PC-3 (cell line): Measurements from ENCODE around the gene TSHZ2. TPM values are rescaled to one million over a fixed set of nuclear protein-coding genes. Genes with fewer than 3 reads are reported as not detected.

ENCODE experiments used
- ATAC-seq: fragments of 200-7000 bp; cut with Tn5 transposase; 2 replicates; pipeline ENCODE4 v1.9.1; 2020; ENCODE audit warnings: mild to moderate bottlenecking, moderate library complexity
- BruUV-seq: library from RNA; stranded (reverse); fragments of 400-500 nt; replicated peaks from 2 replicates; lab custom pipeline; 2021; lab: Mats Ljungman, UMichigan
- CTCF ChIA-PET: fragments of 300-600 bp; sonication (Branson Sonifier 250); formaldehyde crosslinking; loops from one replicate; lab custom pipeline; 2022; ENCODE audit warnings: antibody characterized with exemption; lab: Charles Lee
- POLR2A ChIA-PET: fragments of 300-600 bp; sonication (Branson Sonifier 250); formaldehyde crosslinking; loops from one replicate; lab custom pipeline; 2022; ENCODE audit warnings: antibody characterized with exemption; ENCODE audit not compliant: unreplicated experiment; lab: Charles Lee
- DNase-seq: peaks from one replicate; pipeline ENCODE4 v3.0.0-alpha.2; 2015
- H2AFZ ChIP-seq: fragments of 300-600 bp; sonication (generic); 2 replicates; pipeline ENCODE4 v1.6.0; 2016; ENCODE audit warnings: antibody characterized with exemption, low read length
- H3F3A ChIP-seq: fragments of 300-600 bp; sonication (generic); one replicate; pipeline ENCODE4 v1.6.0; 2017; ENCODE audit warnings: antibody characterized with exemption, low read length, control low read depth, mild to moderate bottlenecking; ENCODE audit not compliant: unreplicated experiment
- H3K27ac ChIP-seq: fragments of 300-600 bp; sonication (generic); 2 replicates; pipeline ENCODE4 v1.5.1; 2016; ENCODE audit warnings: mild to moderate bottlenecking, low read length
- H3K27me3 ChIP-seq: fragments of 300-600 bp; sonication (generic); 2 replicates; pipeline ENCODE4 v1.6.1; 2016; ENCODE audit warnings: low read length, mixed read lengths
- H3K36me3 ChIP-seq: fragments of 300-600 bp; sonication (generic); 2 replicates; pipeline ENCODE4 v1.6.1; 2016; ENCODE audit warnings: low read depth, mixed run types, low read length, mixed read lengths
- H3K4me1 ChIP-seq: fragments of 300-600 bp; sonication (generic); 2 replicates; pipeline ENCODE4 v1.5.1; 2016; ENCODE audit warnings: low read length; ENCODE audit not compliant: insufficient read depth
- H3K4me2 ChIP-seq: fragments of 300-600 bp; sonication (generic); 2 replicates; pipeline ENCODE4 v1.6.0; 2016; ENCODE audit warnings: low read length
- H3K4me3 ChIP-seq: fragments of 300-600 bp; sonication (generic); 2 replicates; pipeline ENCODE4 v1.5.1; 2016; ENCODE audit warnings: mild to moderate bottlenecking, low read length, mixed read lengths
- H3K79me2 ChIP-seq: fragments of 300-600 bp; sonication (generic); 2 replicates; pipeline ENCODE4 v1.6.1; 2017; ENCODE audit warnings: low read length, mixed read lengths
- H3K9ac ChIP-seq: fragments of 300-600 bp; sonication (generic); 2 replicates; pipeline ENCODE4 v1.6.0; 2016; ENCODE audit warnings: mild to moderate bottlenecking, low read length
- H3K9me2 ChIP-seq: fragments of 300-600 bp; sonication (generic); replicated peaks from 2 replicates; pipeline ENCODE4 v1.6.1; 2016; ENCODE audit warnings: mixed run types, low read length, mixed read lengths
- H3K9me3 ChIP-seq: fragments of 300-600 bp; sonication (generic); 2 replicates; pipeline ENCODE4 v1.6.1; 2016; ENCODE audit warnings: low read length, mixed read lengths
- H4K20me1 ChIP-seq: fragments of 300-600 bp; sonication (generic); 2 replicates; pipeline ENCODE4 v1.6.1; 2016; ENCODE audit warnings: low read length, mixed read lengths
- CTCF ChIP-seq: fragments of 300-600 bp; sonication (generic); conservative IDR thresholded peaks from 2 replicates; pipeline ENCODE4 v1.5.1; 2017; ENCODE audit warnings: antibody characterized with exemption, low read depth, mild to moderate bottlenecking, low read length
- EZH2 ChIP-seq: fragments of 300-600 bp; sonication (generic); IDR thresholded peaks from one replicate; pipeline ENCODE4 v1.6.1; 2017; ENCODE audit warnings: antibody characterized with exemption, mild to moderate bottlenecking, low read length; ENCODE audit not compliant: unreplicated experiment
- EZH2phosphoT487 ChIP-seq: fragments of 300-600 bp; sonication (generic); IDR thresholded peaks from 2 replicates; pipeline ENCODE4 v1.6.1; 2018; ENCODE audit warnings: mild to moderate bottlenecking, antibody characterized with exemption, low read length, borderline replicate concordance
- intact Hi-C: fragments of 100-400 bp; cut with micrococcal nuclease; formaldehyde crosslinking; loops from 2 replicates; pipeline ENCODE4 v1.9.0; 2023
- total RNA-seq: library from RNA; depleted of rRNA; stranded (reverse); fragments of >200 nt; gene quantifications from 2 replicates; pipeline ENCODE4 v1.2.3, GENCODE V29; 2014

Gene TSHZ2
- total RNA-seq, 1 experiment from 2014 or later, result not detected

GRCh38 chr20:53070706-53071392 lies 98.7 kb downstream of the TSHZ2 start:
- no peaks in the 10 kb centered on the region for H3K4me1 ChIP-seq
- H3K79me2 ChIP-seq, result no peaks in the 10 kb centered on the region
- intact Hi-C loops, result no loop called here
- DNase-seq, result no peak
- BruUV-seq, result no TSS peak
- H3K4me3 ChIP-seq, result no peak overlapping the region
- ChIA-PET CTCF (no interaction called here), POLR2A (no interaction called here)
- no peak overlapping the region for H3K4me2 ChIP-seq
- H2AFZ ChIP-seq, result no peak overlapping the region
- H3K27me3 ChIP-seq, result peaks cover 56% of the 10 kb centered on the region
- H3K9me3 ChIP-seq, result no peaks in the 10 kb centered on the region
- no peak overlapping the region for H3K9ac ChIP-seq
- no peaks in the 10 kb centered on the region for H4K20me1 ChIP-seq
- H3K27ac ChIP-seq, result no peak overlapping the region
- ATAC-seq, result no peak
- H3F3A ChIP-seq, result no peaks in the 10 kb centered on the region
- H3K9me2 ChIP-seq, result no peaks in the 10 kb centered on the region
- TF ChIP-seq EZH2phosphoT487, result no peak
- TF ChIP-seq EZH2, result no peak
- no peak for TF ChIP-seq CTCF
- no peaks in the 10 kb centered on the region for H3K36me3 ChIP-seq

GRCh38 chr20:53071833-53072232 lies 99.7 kb downstream of the TSHZ2 start:
- ChIA-PET CTCF (no interaction called here), POLR2A (no interaction called here)
- H3K4me3 ChIP-seq, result no peak overlapping the region
- no peak overlapping the region for H3K9ac ChIP-seq
- peaks cover 52% of the 10 kb centered on the region for H3K27me3 ChIP-seq
- no peaks in the 10 kb centered on the region for H3F3A ChIP-seq
- BruUV-seq, result no TSS peak
- no peaks in the 10 kb centered on the region for H4K20me1 ChIP-seq
- H3K36me3 ChIP-seq, result no peaks in the 10 kb centered on the region
- H2AFZ ChIP-seq, result no peak overlapping the region
- no peaks in the 10 kb centered on the region for H3K4me1 ChIP-seq
- TF ChIP-seq EZH2 (no peak), EZH2phosphoT487 (no peak), CTCF (no peak)
- no peaks in the 10 kb centered on the region for H3K9me3 ChIP-seq
- H3K9me2 ChIP-seq, result no peaks in the 10 kb centered on the region
- no peak overlapping the region for H3K27ac ChIP-seq
- H3K4me2 ChIP-seq, result no peak overlapping the region
- no peaks in the 10 kb centered on the region for H3K79me2 ChIP-seq
- intact Hi-C loops, result no loop called here
- ATAC-seq (no peak), DNase-seq (no peak)

- Histone ChIP-seq H3K4me3 (no peak overlapping the region), H3K36me3 (no peaks in the 10 kb centered on the region), H3K9me2 (no peaks in the 10 kb centered on the region), H3K4me2 (no peak overlapping the region), H3K79me2 (no peaks in the 10 kb centered on the region), H3K27ac (no peak overlapping the region), H3F3A (no peaks in the 10 kb centered on the region), H3K9me3 (no peaks in the 10 kb centered on the region), H3K4me1 (no peaks in the 10 kb centered on the region), H3K27me3 (peaks cover 41% of the 10 kb centered on the region), H2AFZ (no peak overlapping the region), H4K20me1 (no peaks in the 10 kb centered on the region), H3K9ac (no peak overlapping the region)
- ATAC-seq, result no peak
- DNase-seq, result no peak
- intact Hi-C loops, result no loop called here
- no TSS peak for BruUV-seq
- POLR2A ChIA-PET, result no interaction called here
- CTCF ChIA-PET, result no interaction called here
- TF ChIP-seq CTCF, result no peak
- TF ChIP-seq EZH2phosphoT487, result no peak
- no peak for TF ChIP-seq EZH2
Observed at GRCh38 chr20:53072923-53073579, 100.9 kb downstream of the TSHZ2 start.
